Activated CD4-positive, alpha-beta T cell treated with anti-CD3 and anti-CD28 coated beads, Interleukin-2, amount 10 ng/mL, durations not matched to agents 24 days and 14 days (primary cell): ENCODE data around the gene DUS2. TPM values are rescaled to one million over a fixed set of nuclear protein-coding genes. Genes with fewer than 3 reads are reported as not detected.

Experiments
- DNase-seq: peaks from one replicate; pipeline ENCODE4 v3.0.0; 2022
- H3K27ac Mint-ChIP-seq: one replicate; pipeline ENCODE4 v1.8.0; 2022; ENCODE audit warnings: mild to moderate bottlenecking, mixed read lengths
- H3K27me3 Mint-ChIP-seq: one replicate; pipeline ENCODE4 v1.8.0; 2022; ENCODE audit warnings: mixed read lengths
- H3K36me3 Mint-ChIP-seq: one replicate; pipeline ENCODE4 v1.8.0; 2022; ENCODE audit warnings: low read depth, mild to moderate bottlenecking, mixed read lengths
- H3K4me1 Mint-ChIP-seq: one replicate; pipeline ENCODE4 v1.8.0; 2021; ENCODE audit warnings: mixed read lengths
- H3K4me3 Mint-ChIP-seq: one replicate; pipeline ENCODE4 v1.8.0; 2022; ENCODE audit warnings: mild to moderate bottlenecking, moderate library complexity, mixed read lengths
- H3K9me3 Mint-ChIP-seq: one replicate; pipeline ENCODE4 v1.8.0; 2021; ENCODE audit warnings: mixed read lengths
- intact Hi-C: fragments of 100-400 bp; cut with micrococcal nuclease; formaldehyde crosslinking; loops from one replicate; pipeline ENCODE4 v1.15.1; 2023
- total RNA-seq: library from RNA; stranded (reverse); gene quantifications from 2 replicates; pipeline ENCODE4 v1.2.3, GENCODE V29; 2022

DUS2 gene
- total RNA-seq, 1 donor from 2014 or later, result 42.6 TPM

DNA sequence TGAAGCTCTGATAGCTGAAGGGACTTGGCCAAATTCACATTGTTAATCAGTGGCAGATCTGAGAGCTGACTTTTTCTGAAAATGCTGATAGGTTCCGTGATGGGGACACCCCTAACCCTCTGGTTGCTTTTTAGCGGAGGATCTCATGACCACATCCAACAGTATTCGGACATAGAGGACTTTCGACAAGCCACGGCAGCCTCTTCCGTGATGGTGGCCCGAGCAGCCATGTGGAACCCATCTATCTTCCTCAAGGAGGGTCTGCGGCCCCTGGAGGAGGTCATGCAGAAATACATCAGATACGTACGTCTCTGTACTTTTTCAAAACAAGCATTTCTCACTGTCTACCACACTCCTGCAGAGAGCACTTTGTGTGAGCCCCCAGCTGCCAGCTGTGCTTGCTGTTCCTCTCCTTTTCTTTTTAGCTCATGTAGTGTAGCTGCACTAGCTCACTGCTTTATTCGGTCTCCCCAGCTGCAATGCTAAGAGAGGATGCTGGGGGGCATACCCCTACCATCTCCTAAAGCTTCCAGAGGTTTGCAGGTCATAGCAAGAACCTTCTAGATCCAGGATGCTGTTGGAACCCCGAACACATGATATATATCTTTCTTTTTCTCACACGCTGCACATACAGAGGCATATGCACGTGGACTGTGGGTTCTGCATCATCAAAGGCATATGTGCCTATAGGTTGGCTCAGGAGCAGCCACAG lies 47.9 kb downstream of the DUS2 start:
- peaks cover 75% of the 10 kb centered on the region for H3K4me1 Mint-ChIP-seq
- peaks cover 6% of the 10 kb centered on the region for H3K9me3 Mint-ChIP-seq
- DNase-seq, result peak; percentile 73
- peaks cover 73% of the 10 kb centered on the region for H3K36me3 Mint-ChIP-seq
- H3K27ac Mint-ChIP-seq, result peak overlapping the region; percentile 91
- peak overlapping the region; percentile 65 for H3K4me3 Mint-ChIP-seq
- intact Hi-C loops, result loop anchor here (1.0 kb wide), 1 partner anchor 8 kb away; no protein-coding TSS in a partner anchor
- H3K27me3 Mint-ChIP-seq, result no peaks in the 10 kb centered on the region

- H3K27me3 Mint-ChIP-seq, result no peaks in the 10 kb centered on the region
- no peak for DNase-seq
- H3K4me1 Mint-ChIP-seq, result peaks cover 77% of the 10 kb centered on the region
- no peak overlapping the region for H3K4me3 Mint-ChIP-seq
- H3K27ac Mint-ChIP-seq, result peak overlapping the region; percentile 91
- H3K36me3 Mint-ChIP-seq, result peaks cover 74% of the 10 kb centered on the region
- peaks cover 6% of the 10 kb centered on the region for H3K9me3 Mint-ChIP-seq
- intact Hi-C loops, result no loop called here
Measured at GRCh38 chr16:68071518-68071901, 48.4 kb downstream of the DUS2 start.

GRCh38 chr16:68072038-68072695 lies 49.1 kb downstream of the DUS2 start:
- Mint-ChIP-seq H3K27ac (peak overlapping the region; percentile 37), H3K4me3 (no peak overlapping the region), H3K4me1 (peaks cover 76% of the 10 kb centered on the region), H3K27me3 (no peaks in the 10 kb centered on the region), H3K36me3 (peaks cover 74% of the 10 kb centered on the region), H3K9me3 (peaks cover 6% of the 10 kb centered on the region)
- DNase-seq, result peak; percentile 62
- intact Hi-C loops, result no loop called here

DNA sequence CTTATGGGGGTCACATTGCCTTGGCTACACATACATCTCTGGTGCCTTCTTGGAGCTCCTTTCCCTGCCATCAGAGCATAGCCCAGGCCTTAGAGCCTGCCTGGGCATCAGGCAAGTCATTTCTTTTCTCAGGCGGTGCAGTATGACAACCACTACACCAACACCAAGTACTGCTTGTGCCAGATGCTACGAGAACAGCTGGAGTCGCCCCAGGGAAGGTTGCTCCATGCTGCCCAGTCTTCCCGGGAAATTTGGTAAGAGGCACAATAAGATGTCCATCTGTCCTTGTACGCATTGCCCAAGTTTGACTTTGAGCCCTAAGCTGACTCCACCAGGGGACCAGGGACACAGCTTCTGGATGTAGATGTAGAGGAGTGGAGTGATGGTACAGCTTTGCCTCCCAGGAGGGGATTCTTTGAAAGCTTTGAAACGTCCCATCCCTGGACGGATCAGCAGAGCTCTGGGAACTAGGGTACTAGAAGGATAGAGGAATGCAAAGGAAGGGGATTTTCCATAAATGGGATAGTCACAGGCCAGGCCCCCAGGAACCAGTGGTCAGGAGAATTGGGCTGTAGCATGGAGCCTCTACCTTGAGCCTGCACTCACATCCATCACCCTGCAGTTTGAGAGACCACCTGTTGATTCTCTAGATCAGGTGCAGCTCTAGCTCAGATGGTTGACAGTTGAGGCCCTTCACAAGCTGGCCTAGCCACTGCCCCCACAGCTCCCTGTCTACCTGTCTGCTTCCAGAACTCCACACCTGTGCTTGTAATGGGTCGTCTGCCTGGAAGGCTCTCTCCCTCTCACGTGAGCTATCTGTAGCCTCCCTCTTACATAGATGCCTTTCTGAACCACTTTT lies 51.0 kb downstream of the DUS2 start:
- DNase-seq, result peak; percentile 60
- Mint-ChIP-seq H3K27me3 (no peaks in the 10 kb centered on the region), H3K36me3 (peaks cover 76% of the 10 kb centered on the region), H3K4me3 (peak overlapping the region; percentile 76), H3K4me1 (peaks cover 86% of the 10 kb centered on the region), H3K9me3 (peaks cover 6% of the 10 kb centered on the region), H3K27ac (peak overlapping the region; percentile 89)
- intact Hi-C loops, result no loop called here

GRCh38 chr16:68074850-68075555 lies 51.9 kb downstream of the DUS2 start:
- intact Hi-C loops, result no loop called here
- peak; percentile 94 for DNase-seq
- Mint-ChIP-seq H3K36me3 (peaks cover 78% of the 10 kb centered on the region), H3K27me3 (no peaks in the 10 kb centered on the region), H3K4me3 (peak overlapping the region; percentile 76), H3K27ac (peak overlapping the region; percentile 89), H3K4me1 (peaks cover 86% of the 10 kb centered on the region), H3K9me3 (peaks cover 6% of the 10 kb centered on the region)

DNA sequence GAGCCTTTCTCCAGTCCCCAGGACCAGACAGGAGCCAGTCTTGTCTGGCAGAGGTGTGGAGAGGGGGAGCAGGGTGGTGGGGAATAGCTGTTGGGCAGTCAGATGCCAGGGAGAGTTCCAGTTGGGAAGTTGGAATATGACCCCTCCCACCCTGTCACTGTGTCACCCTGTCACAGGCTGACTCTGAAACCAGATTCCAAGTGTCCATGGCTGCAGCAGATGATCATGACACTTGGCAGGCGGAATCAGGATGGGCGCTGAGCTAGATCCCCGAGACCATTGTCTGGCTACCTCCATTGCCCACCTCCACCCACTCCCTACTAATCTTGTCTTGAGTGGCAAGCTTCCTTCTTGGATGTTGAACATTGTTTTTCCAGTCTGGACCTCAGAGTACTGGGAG lies 52.9 kb downstream of the DUS2 start:
- H3K36me3 Mint-ChIP-seq, result peaks cover 74% of the 10 kb centered on the region
- H3K9me3 Mint-ChIP-seq, result peaks cover 6% of the 10 kb centered on the region
- H3K27me3 Mint-ChIP-seq, result no peaks in the 10 kb centered on the region
- peak overlapping the region; percentile 89 for H3K27ac Mint-ChIP-seq
- intact Hi-C loops, result no loop called here
- H3K4me3 Mint-ChIP-seq, result no peak overlapping the region
- DNase-seq, result no peak
- peaks cover 82% of the 10 kb centered on the region for H3K4me1 Mint-ChIP-seq

- peak; percentile 60 for DNase-seq
- Mint-ChIP-seq H3K4me1 (peaks cover 82% of the 10 kb centered on the region), H3K27ac (peak overlapping the region; percentile 89), H3K27me3 (no peaks in the 10 kb centered on the region), H3K9me3 (peaks cover 6% of the 10 kb centered on the region), H3K36me3 (peaks cover 73% of the 10 kb centered on the region), H3K4me3 (no peak overlapping the region)
- intact Hi-C loops, result no loop called here
Measured at GRCh38 chr16:68076560-68076959, 53.5 kb downstream of the DUS2 start.

DNA sequence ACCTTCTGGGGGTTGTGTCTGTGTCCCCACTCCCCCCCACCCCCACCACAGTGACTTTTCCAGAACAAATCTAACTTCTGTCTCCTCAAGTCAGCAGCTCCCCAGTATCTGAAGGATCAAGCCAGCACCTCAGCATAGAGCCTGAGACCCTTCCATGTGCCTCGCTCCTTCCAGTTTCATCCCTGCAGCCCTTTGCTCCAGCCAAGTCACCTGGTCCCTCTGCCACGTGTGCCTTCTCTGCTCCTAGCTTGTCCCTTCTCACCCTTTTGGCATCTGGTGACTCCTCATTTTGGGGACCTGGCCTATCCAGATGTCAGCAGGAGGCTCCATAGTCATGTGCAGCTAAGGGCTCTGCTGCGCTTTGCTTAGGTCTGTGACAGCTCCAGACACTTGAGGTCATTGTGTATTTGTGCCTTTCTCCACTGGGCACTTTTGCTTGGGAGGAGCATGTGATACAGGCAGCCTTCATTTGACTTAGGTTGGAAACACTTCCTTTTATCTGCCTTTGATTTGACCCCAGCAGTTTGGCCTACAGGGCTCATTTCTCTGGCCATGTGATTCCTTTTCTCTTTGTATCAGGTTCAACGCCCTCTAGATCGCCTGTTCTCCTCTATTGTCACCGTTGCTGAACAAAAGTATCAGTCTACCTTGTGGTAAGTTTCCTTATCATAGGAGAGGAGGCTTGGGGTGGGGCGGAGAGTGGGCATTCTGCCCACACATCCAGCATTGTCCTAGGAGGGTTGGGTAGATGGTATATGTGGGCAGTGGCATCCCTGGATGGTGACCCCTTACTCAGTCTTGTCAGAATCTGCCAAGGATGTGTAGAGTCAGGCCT lies 55.0 kb downstream of the DUS2 start:
- intact Hi-C loops, result loop anchor here (2.0 kb wide), 1 partner anchor 13 kb away; no protein-coding TSS in a partner anchor
- Mint-ChIP-seq H3K4me1 (peaks cover 84% of the 10 kb centered on the region), H3K4me3 (no peak overlapping the region), H3K9me3 (peaks cover 6% of the 10 kb centered on the region), H3K36me3 (peaks cover 64% of the 10 kb centered on the region), H3K27me3 (no peaks in the 10 kb centered on the region), H3K27ac (peak overlapping the region; percentile 97)
- peak; percentile 59 for DNase-seq

DNA sequence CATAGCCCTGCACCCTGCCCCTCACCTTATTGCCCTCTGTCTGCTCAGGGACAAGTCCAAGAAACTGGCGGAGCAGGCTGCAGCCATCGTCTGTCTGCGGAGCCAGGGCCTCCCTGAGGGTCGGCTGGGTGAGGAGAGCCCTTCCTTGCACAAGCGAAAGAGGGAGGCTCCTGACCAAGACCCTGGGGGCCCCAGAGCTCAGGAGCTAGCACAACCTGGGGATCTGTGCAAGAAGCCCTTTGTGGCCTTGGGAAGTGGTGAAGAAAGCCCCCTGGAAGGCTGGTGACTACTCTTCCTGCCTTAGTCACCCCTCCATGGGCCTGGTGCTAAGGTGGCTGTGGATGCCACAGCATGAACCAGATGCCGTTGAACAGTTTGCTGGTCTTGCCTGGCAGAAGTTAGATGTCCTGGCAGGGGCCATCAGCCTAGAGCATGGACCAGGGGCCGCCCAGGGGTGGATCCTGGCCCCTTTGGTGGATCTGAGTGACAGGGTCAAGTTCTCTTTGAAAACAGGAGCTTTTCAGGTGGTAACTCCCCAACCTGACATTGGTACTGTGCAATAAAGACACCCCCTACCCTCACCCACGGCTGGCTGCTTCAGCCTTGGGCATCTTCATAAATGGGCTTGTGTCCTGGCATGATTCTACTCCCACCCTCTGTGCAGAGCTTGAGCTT lies 55.8 kb downstream of the DUS2 start:
- Mint-ChIP-seq H3K36me3 (peaks cover 61% of the 10 kb centered on the region), H3K27me3 (no peaks in the 10 kb centered on the region), H3K4me3 (peak overlapping the region; percentile 81), H3K27ac (peak overlapping the region; percentile 97), H3K9me3 (peaks cover 6% of the 10 kb centered on the region), H3K4me1 (peaks cover 88% of the 10 kb centered on the region)
- peak; percentile 67 for DNase-seq
- intact Hi-C loops, result loop anchor here (1.0 to 2.0 kb wide), 2 partner anchors 9 to 14 kb away; no protein-coding TSS in a partner anchor

DNA sequence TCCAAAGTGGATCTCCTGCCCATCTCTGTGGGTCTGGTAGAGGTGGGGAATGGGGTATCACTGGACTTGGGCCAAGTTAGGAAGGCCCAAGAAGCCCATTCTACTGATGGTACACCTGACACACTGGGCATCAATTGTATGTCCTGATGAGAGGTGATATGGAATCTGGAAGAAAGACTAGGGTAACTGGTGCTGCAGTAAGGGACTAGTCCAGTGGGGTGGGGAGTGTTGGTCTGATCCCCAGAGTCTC lies 56.2 kb downstream of the DUS2 start:
- intact Hi-C loops, result loop anchor here (1.0 to 2.0 kb wide), 2 partner anchors 9 to 14 kb away; no protein-coding TSS in a partner anchor
- H3K9me3 Mint-ChIP-seq, result peaks cover 6% of the 10 kb centered on the region

GRCh38 chr16:68079626-68080344 lies 56.7 kb downstream of the DUS2 start:
- H3K27me3 Mint-ChIP-seq, result no peaks in the 10 kb centered on the region
- peak overlapping the region; percentile 81 for H3K4me3 Mint-ChIP-seq
- peaks cover 2% of the 10 kb centered on the region for H3K9me3 Mint-ChIP-seq
- peaks cover 55% of the 10 kb centered on the region for H3K36me3 Mint-ChIP-seq
- peaks cover 84% of the 10 kb centered on the region for H3K4me1 Mint-ChIP-seq
- H3K27ac Mint-ChIP-seq, result peak overlapping the region; percentile 97
- peak; percentile 93 for DNase-seq
- intact Hi-C loops, result loop anchor here (1.0 to 2.0 kb wide), 2 partner anchors 9 to 15 kb away; no protein-coding TSS in a partner anchor

More for the DNA sequence above, 56.2 kb downstream of the DUS2 start:
- Mint-ChIP-seq H3K4me1 (peaks cover 88% of the 10 kb centered on the region), H3K36me3 (peaks cover 60% of the 10 kb centered on the region), H3K27me3 (no peaks in the 10 kb centered on the region), H3K4me3 (peak overlapping the region; percentile 81), H3K27ac (peak overlapping the region; percentile 97)
- DNase-seq, result no peak
